Brain microvascular endothelial cell (primary cell): ENCODE results near the gene PHACTR1.

Experiments used
- DNase-seq: peaks from one replicate; pipeline ENCODE4 v3.0.0-alpha.2; 2020
- H3K27ac ChIP-seq: fragments of 250-450 bp; sonication (Bioruptor Pico); 2 replicates; pipeline ENCODE4 v1.5.1; 2020; ENCODE audit warnings: mild to moderate bottlenecking, moderate library complexity
- H3K27me3 ChIP-seq: fragments of 250-450 bp; sonication (Bioruptor Pico); replicated peaks from 2 replicates; pipeline ENCODE4 v1.5.1; 2020; ENCODE audit warnings: mild to moderate bottlenecking
- H3K36me3 ChIP-seq: fragments of 250-450 bp; sonication (Bioruptor Pico); replicated peaks from 2 replicates; pipeline ENCODE4 v1.5.1; 2020; ENCODE audit warnings: mild to moderate bottlenecking
- H3K4me3 ChIP-seq: 2 replicates; pipeline ENCODE4 v1.5.1; 2011; ENCODE audit warnings: low read depth, mild to moderate bottlenecking, control low read depth, low read length, moderate library complexity
- in situ Hi-C: cut with HindIII; loops from 2 replicates; pipeline ENCODE4 v1.10.0; 2017; ENCODE audit warnings: low sequenced_read_pairs, low pct_ligation_motif_present
- TF ChIP-seq, protein P1 (sequence below): IDR thresholded peaks from 2 replicates; pipeline ENCODE4 v1.5.1; 2011; ENCODE audit warnings: low read depth, mild to moderate bottlenecking, moderate library complexity, low read length, control low read depth, inconsistent platforms; ENCODE audit errors: missing control alignments

The PHACTR1 gene

DNA sequence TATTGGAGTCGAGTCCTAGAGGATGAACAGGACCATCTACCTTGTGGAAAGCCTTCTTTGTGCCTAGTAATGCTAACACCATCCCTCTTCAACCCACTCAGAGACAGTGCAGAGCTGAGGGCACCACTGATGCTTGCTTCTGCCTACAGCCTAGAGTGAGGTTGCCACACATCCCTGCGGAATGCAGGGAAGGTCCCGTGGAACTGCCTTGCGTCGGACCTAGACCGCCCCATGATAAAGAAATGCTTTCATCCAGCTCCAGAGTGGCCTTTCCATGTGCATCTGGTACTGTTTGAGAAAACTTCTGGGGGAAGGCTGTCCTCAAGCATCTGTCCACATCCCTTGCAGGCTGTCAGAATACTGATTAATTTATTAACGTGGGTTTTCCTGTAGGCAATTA lies 168.4 kb downstream of the PHACTR1 start:
- Histone ChIP-seq H3K27me3 (no peaks in the 10 kb centered on the region), H3K4me3 (no peak overlapping the region), H3K27ac (no peak overlapping the region), H3K36me3 (no peaks in the 10 kb centered on the region)
- TF ChIP-seq, protein P1, sequence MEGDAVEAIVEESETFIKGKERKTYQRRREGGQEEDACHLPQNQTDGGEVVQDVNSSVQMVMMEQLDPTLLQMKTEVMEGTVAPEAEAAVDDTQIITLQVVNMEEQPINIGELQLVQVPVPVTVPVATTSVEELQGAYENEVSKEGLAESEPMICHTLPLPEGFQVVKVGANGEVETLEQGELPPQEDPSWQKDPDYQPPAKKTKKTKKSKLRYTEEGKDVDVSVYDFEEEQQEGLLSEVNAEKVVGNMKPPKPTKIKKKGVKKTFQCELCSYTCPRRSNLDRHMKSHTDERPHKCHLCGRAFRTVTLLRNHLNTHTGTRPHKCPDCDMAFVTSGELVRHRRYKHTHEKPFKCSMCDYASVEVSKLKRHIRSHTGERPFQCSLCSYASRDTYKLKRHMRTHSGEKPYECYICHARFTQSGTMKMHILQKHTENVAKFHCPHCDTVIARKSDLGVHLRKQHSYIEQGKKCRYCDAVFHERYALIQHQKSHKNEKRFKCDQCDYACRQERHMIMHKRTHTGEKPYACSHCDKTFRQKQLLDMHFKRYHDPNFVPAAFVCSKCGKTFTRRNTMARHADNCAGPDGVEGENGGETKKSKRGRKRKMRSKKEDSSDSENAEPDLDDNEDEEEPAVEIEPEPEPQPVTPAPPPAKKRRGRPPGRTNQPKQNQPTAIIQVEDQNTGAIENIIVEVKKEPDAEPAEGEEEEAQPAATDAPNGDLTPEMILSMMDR: no peak
- DNase-seq: no peak
- in situ Hi-C loops: no loop called here

DNA sequence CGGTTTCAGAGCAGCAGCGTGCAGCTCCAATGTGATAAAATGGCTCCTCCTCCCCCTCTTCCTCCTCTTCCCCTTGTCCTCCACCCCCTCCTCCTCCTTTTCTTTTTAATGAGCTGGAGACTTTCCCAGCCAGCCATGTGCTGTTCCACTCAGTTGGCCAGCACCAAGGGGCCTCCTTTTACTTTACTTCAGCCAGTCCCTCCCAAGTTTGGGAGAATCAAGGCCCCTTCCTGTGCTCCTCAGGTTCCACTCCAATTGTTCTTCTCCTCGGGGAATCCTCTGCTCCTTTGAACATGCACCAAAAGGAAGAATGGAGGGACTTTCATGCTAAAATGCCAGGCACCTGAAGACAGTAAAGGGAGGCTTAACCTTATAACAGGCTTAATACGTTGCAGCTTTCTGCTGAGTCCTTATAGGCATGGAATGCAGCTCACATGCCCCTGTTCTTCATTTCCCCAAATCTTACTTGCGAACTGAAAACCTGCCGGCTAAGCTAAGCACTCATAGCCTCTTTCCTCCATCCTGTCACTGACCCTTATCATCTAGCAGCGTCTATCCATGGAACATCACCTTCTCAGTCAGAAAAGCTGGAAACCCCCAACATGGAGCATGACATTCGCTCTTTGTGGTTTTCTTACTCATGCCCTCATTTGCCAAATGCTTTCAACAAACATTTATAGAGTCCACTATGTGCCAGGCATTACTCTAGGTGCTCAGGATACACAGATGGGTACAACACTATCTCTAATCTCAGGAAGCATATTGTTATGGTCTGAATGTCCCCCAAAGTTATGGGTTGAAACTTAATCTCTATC lies 170.6 kb downstream of the PHACTR1 start:
- no peak for DNase-seq
- TF ChIP-seq, protein P1: no peak
- no peak overlapping the region for H3K4me3 ChIP-seq
- no peak overlapping the region for H3K27ac ChIP-seq
- H3K36me3 ChIP-seq: no peaks in the 10 kb centered on the region
- in situ Hi-C loops: no loop called here
- no peaks in the 10 kb centered on the region for H3K27me3 ChIP-seq

DNA sequence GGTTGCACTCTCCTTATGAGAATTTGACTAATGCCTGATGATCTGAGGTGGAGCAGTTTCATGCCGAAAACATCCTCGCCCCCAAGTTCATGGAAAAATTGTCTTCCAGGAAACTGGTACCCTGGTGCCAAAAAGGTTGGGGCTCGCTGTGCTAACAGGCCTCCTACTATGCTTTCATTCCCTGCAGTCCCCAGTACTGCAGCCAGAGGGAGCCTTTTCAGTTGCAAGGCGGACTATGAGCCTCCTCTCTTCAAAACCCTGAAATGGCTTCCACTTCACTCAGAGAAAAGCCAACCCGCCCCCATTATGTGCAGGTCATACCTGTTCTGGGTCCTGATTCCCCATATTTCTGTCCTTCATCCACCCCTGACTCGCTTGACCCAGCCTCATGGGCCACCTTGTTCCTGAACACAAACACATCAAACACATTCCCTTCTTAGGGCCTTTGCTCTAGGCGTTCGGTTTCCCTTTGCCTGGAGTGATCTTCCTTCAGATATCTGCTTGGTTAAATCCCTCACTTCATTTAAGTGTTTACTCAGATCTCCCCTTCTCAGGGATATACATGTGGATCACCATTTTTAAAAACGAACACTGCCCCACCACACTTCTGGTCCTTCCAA lies 173.7 kb downstream of the PHACTR1 start:
- no peak overlapping the region for H3K27ac ChIP-seq
- H3K27me3 ChIP-seq: no peaks in the 10 kb centered on the region
- in situ Hi-C loops: no loop called here
- TF ChIP-seq, protein P1: peak; percentile 69
- DNase-seq: no peak
- no peak overlapping the region for H3K4me3 ChIP-seq
- H3K36me3 ChIP-seq: no peaks in the 10 kb centered on the region

DNA sequence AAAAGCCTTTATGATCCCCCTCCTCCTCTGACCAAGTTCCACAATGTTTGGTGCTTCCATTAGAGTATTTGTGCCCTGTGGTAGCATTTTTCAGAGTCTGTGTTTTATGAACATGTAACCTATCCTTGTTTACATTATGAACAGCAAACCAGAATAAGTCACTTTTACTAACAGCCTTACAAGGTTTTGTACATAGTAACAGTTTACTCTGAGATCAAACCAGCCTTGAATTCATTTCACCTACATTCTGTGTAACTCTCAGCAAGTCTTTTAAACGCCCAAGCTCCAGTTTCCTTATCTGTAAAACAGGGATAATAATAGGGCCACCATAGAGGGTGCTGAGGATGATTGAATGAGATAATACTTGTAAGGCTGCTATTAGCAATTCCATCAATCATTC lies 175.0 kb downstream of the PHACTR1 start:
- Histone ChIP-seq H3K27ac (no peak overlapping the region), H3K4me3 (no peak overlapping the region), H3K36me3 (no peaks in the 10 kb centered on the region), H3K27me3 (no peaks in the 10 kb centered on the region)
- no peak for DNase-seq
- TF ChIP-seq, protein P1: no peak
- in situ Hi-C loops: no loop called here

DNA sequence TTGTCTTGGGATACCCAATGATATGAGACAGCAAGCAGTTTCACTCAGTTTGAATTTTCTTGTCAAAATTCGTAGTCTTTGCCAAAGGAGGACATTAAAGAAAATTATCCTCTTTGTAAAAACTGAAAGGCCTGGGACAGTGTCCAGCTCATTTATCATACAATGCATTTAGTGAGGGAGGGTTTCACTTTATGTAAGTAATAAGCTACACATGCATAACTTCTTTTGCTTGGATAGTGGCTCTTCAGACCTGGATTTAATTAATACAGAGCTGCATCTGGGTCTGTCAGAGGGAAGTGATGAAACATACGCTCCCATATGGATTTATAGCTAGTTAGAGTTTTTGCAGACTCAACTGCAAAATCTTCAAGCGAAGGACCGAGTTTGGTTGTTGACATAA lies 175.6 kb downstream of the PHACTR1 start:
- TF ChIP-seq, protein P1: no peak
- Histone ChIP-seq H3K4me3 (no peak overlapping the region), H3K36me3 (no peaks in the 10 kb centered on the region), H3K27me3 (no peaks in the 10 kb centered on the region), H3K27ac (no peak overlapping the region)
- no peak for DNase-seq
- in situ Hi-C loops: no loop called here

DNA sequence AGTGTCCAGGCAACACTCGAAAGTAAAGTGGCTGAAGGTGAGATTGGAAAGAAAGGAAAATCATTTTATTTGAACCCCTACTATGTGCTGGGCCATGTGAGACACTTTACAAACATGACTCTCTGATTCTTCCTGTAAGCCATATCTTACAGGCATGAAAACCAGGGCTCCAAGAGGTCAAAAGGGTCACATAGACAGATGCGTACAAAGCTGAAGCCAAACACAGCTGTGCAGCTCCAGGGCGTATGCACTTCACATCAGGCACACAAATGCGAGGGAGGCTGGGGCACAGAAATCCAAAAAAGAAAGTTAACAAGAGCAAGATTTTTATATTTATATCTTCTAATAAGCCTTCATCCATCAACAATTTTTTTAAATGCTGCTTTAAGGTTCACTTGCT lies 176.5 kb downstream of the PHACTR1 start:
- in situ Hi-C loops: no loop called here
- Histone ChIP-seq H3K36me3 (no peaks in the 10 kb centered on the region), H3K4me3 (no peak overlapping the region), H3K27ac (no peak overlapping the region), H3K27me3 (no peaks in the 10 kb centered on the region)
- TF ChIP-seq, protein P1: no peak
- DNase-seq: no peak
